HG02840 (cell line): ENCODE results near the gene ETV5.

Experiments
- ATAC-seq: cut with Tn5 transposase; IDR thresholded peaks from one replicate; pipeline ENCODE4 v1.9.1; 2021; ENCODE audit warnings: mild to moderate bottlenecking, moderate library complexity, moderate number of reproducible peaks; ENCODE audit not compliant: unreplicated experiment, low FRiP score

Gene ETV5

GRCh38 chr3:186124592-186124991 lies 15.7 kb upstream of the ETV5 start:
- ATAC-seq = no peak

- ATAC-seq = no peak
These were observed 14.1 kb upstream of the ETV5 start for GRCh38 chr3:186123012-186123411.

GRCh38 chr3:186121968-186122367 lies 13.1 kb upstream of the ETV5 start:
- no peak for ATAC-seq

- ATAC-seq = no peak
These were observed 12.4 kb upstream of the ETV5 start for GRCh38 chr3:186121278-186121677.

- ATAC-seq = no peak
These were observed 10.6 kb upstream of the ETV5 start for GRCh38 chr3:186119499-186119898.

GRCh38 chr3:186118692-186119091 lies 9.8 kb upstream of the ETV5 start:
- ATAC-seq = no peak

GRCh38 chr3:186117521-186118134 lies 8.7 kb upstream of the ETV5 start:
- no peak for ATAC-seq

GRCh38 chr3:186115239-186115996 lies 6.5 kb upstream of the ETV5 start:
- no peak for ATAC-seq

GRCh38 chr3:186110975-186111974 lies 2.4 kb upstream of the ETV5 start:
- no peak for ATAC-seq

GRCh38 chr3:186109897-186110803 lies 1.3 kb upstream of the ETV5 start:
- no peak for ATAC-seq

- peak; percentile 0 for ATAC-seq
These were observed 566 bp downstream of the ETV5 start for GRCh38 chr3:186108106-186108940.

GRCh38 chr3:186107215-186108105 lies 1.4 kb downstream of the ETV5 start:
- no peak for ATAC-seq

GRCh38 chr3:186105543-186105942 lies 3.3 kb downstream of the ETV5 start:
- ATAC-seq = no peak

- ATAC-seq = no peak
These were observed 6.2 kb downstream of the ETV5 start for GRCh38 chr3:186102687-186103086.

GRCh38 chr3:186100398-186100797 lies 8.5 kb downstream of the ETV5 start:
- no peak for ATAC-seq

- ATAC-seq = no peak
These were observed 9.7 kb downstream of the ETV5 start for GRCh38 chr3:186099178-186099577.

- no peak for ATAC-seq
These were observed 10.1 kb downstream of the ETV5 start for GRCh38 chr3:186098740-186099139.
